ENCODE results near the gene CXXC1. TPM values are rescaled to one million over a fixed set of nuclear protein-coding genes. Genes with fewer than 3 reads are reported as not detected.

Gene CXXC1
- polyA plus RNA-seq, 1 donor (not counting 4 experiments of a cell fraction or from before 2014, with no cell fraction given): 33.6 TPM

DNA sequence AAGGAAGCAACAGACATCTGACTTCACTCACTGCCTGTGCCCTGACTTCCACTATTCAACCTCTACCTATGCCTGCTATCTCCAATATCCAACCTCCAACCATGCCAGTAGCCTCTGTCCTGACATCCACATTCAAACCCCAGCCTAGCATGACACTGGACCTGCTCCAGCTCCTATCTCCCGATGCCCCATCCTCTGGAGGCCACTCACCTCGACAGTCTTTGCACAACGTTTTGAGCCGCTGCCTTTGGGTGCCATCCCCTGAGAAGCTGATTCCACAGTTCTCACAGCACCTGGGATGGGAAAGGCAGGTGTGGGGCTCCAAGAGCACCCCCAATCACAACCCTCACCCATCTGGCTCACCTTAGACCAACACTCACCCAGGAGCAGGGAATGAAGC, 11.0 kb downstream of the CXXC1 start:
- H3K9me1 ChIP-seq (ENCODE audit: control insufficient read depth, extremely low read depth, insufficient read depth, low read length): peaks cover 3% of the 10 kb centered on the region
- H3K27ac ChIP-seq (ENCODE audit: control insufficient read depth, insufficient read depth, low read length): peak overlapping the region; percentile 30
- dilution Hi-C loops (cut with MboI; ENCODE audit: extremely low pct_ligation_motif_present, low sequenced_read_pairs): no loop called here
- no peak for DNase-seq (ENCODE audit: low read depth, low spot score)
- peaks cover 28% of the 10 kb centered on the region for H3K4me1 ChIP-seq (ENCODE audit: control insufficient read depth, extremely low read depth, insufficient read depth, low read length)
- no peaks in the 10 kb centered on the region for H3K27me3 ChIP-seq (ENCODE audit: control insufficient read depth, extremely low read depth, insufficient read depth, low read length)
- no peak overlapping the region for H3K9ac ChIP-seq (ENCODE audit: control insufficient read depth, extremely low read depth, insufficient read depth, low read length)
- no peak for FAIRE-seq
- H3K9me3 ChIP-seq (ENCODE audit: control insufficient read depth, low read depth, low read length): no peaks in the 10 kb centered on the region
- H3K79me2 ChIP-seq (ENCODE audit: control insufficient read depth, insufficient read depth, low read length): peaks cover 52% of the 10 kb centered on the region
- H3K4me2 ChIP-seq (ENCODE audit: control insufficient read depth, extremely low read depth, insufficient read depth, low read depth, low read length): no peak overlapping the region
- H3K36me3 ChIP-seq (ENCODE audit: control insufficient read depth in 2 of 2, extremely low read depth in 1 of 2, insufficient read depth in 2 of 2, low read length in 2 of 2): peaks cover 47 to 68% of the 10 kb centered on the region in 2 experiments
- H4K20me1 ChIP-seq (ENCODE audit: control insufficient read depth, extremely low read depth, insufficient read depth, low read length): no peaks in the 10 kb centered on the region
- TF ChIP-seq EZH2 (IDR thresholded peaks at IDR 0.05; ENCODE audit: low read length): no peak
- TF ChIP-seq, protein P1, sequence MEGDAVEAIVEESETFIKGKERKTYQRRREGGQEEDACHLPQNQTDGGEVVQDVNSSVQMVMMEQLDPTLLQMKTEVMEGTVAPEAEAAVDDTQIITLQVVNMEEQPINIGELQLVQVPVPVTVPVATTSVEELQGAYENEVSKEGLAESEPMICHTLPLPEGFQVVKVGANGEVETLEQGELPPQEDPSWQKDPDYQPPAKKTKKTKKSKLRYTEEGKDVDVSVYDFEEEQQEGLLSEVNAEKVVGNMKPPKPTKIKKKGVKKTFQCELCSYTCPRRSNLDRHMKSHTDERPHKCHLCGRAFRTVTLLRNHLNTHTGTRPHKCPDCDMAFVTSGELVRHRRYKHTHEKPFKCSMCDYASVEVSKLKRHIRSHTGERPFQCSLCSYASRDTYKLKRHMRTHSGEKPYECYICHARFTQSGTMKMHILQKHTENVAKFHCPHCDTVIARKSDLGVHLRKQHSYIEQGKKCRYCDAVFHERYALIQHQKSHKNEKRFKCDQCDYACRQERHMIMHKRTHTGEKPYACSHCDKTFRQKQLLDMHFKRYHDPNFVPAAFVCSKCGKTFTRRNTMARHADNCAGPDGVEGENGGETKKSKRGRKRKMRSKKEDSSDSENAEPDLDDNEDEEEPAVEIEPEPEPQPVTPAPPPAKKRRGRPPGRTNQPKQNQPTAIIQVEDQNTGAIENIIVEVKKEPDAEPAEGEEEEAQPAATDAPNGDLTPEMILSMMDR (optimal IDR thresholded peaks at IDR 0.05 in 1 of 3, IDR thresholded peaks at IDR 0.05 in 1 of 3, conservative IDR thresholded peaks at IDR 0.05 in 1 of 3; ENCODE audit: extremely low read depth in 1 of 3, insufficient read depth in 2 of 3, low read length in 3 of 3): no peak
- no peak overlapping the region for H2AFZ ChIP-seq (ENCODE audit: control insufficient read depth, low read length)
- H3K4me3 ChIP-seq (ENCODE audit: control insufficient read depth in 2 of 3, extremely low read depth in 1 of 3, insufficient read depth in 2 of 3, low read depth in 1 of 3, low read length in 3 of 3): no peak overlapping the region

DNA sequence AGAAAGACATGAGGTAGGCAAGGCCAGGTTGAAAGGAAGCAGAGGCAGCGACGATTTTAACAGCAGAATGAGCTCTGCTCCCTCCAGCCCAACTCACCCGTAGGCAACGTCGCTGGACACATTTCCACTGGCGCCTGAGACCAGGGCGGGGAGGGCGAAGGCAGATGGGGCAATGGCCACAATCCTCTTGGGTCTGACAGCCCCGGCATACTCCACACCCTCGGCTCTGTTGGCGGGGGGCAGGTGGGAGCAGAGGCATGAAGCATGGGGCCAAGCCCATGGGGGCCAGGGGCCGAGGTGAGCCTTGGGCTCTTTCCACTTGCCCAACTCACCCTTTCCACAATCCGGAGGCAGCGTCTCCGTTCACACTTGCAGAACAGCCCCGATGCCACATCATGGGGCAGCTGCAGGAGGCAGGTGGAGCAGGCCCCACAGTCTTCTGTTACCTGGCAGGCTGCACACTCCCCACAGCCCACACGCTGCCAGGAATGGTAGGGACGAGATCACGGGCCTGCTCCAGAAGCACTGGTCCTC, 11.9 kb downstream of the CXXC1 start:
- no peak overlapping the region for H3K9ac ChIP-seq (ENCODE audit: control insufficient read depth, extremely low read depth, insufficient read depth, low read length)
- H3K27me3 ChIP-seq (ENCODE audit: control insufficient read depth, extremely low read depth, insufficient read depth, low read length): no peaks in the 10 kb centered on the region
- dilution Hi-C loops (cut with MboI; ENCODE audit: extremely low pct_ligation_motif_present, low sequenced_read_pairs): no loop called here
- peaks cover 28% of the 10 kb centered on the region for H3K4me1 ChIP-seq (ENCODE audit: control insufficient read depth, extremely low read depth, insufficient read depth, low read length)
- FAIRE-seq (no peak), DNase-seq (ENCODE audit: low read depth, low spot score) (no peak)
- peaks cover 3% of the 10 kb centered on the region for H3K9me1 ChIP-seq (ENCODE audit: control insufficient read depth, extremely low read depth, insufficient read depth, low read length)
- no peak overlapping the region for H3K4me2 ChIP-seq (ENCODE audit: control insufficient read depth, extremely low read depth, insufficient read depth, low read depth, low read length)
- no peak overlapping the region for H2AFZ ChIP-seq (ENCODE audit: control insufficient read depth, low read length)
- H3K79me2 ChIP-seq (ENCODE audit: control insufficient read depth, insufficient read depth, low read length): peaks cover 44% of the 10 kb centered on the region
- no peaks in the 10 kb centered on the region for H3K9me3 ChIP-seq (ENCODE audit: control insufficient read depth, low read depth, low read length)
- H3K4me3 ChIP-seq (ENCODE audit: control insufficient read depth in 2 of 3, extremely low read depth in 1 of 3, insufficient read depth in 2 of 3, low read depth in 1 of 3, low read length in 3 of 3): no peak overlapping the region
- peaks cover 52 to 70% of the 10 kb centered on the region in 2 experiments for H3K36me3 ChIP-seq (ENCODE audit: control insufficient read depth in 2 of 2, extremely low read depth in 1 of 2, insufficient read depth in 2 of 2, low read length in 2 of 2)
- H3K27ac ChIP-seq (ENCODE audit: control insufficient read depth, insufficient read depth, low read length): no peak overlapping the region
- H4K20me1 ChIP-seq (ENCODE audit: control insufficient read depth, extremely low read depth, insufficient read depth, low read length): no peaks in the 10 kb centered on the region
- no peak for TF ChIP-seq EZH2 (IDR thresholded peaks at IDR 0.05; ENCODE audit: low read length)
- TF ChIP-seq, protein P1 (optimal IDR thresholded peaks at IDR 0.05 in 1 of 3, IDR thresholded peaks at IDR 0.05 in 1 of 3, conservative IDR thresholded peaks at IDR 0.05 in 1 of 3; ENCODE audit: extremely low read depth in 1 of 3, insufficient read depth in 2 of 3, low read length in 3 of 3): no peak

All from keratinocyte (primary cell).